Tibial nerve (tissue), 4 donors: ENCODE measurements around the gene DDX1. TPM values are rescaled to one million over a fixed set of nuclear protein-coding genes. Genes with fewer than 3 reads are reported as not detected.

ENCODE experiments used
- DNase-seq, 2 donors: peaks; one replicate each; pipeline ENCODE4 v3.0.0-alpha.2; 2019; ENCODE audit warnings: low spot score in 2 of 2
- H3K27ac ChIP-seq, 4 donors: fragments of 200-600 bp; sonication (generic) in 3 of 4; one replicate each; pipeline ENCODE4 v1.5.1; 2017 to 2019; ENCODE audit warnings: mild to moderate bottlenecking in 1 of 4
- H3K27me3 ChIP-seq, 2 donors: fragments of 200-600 bp; sonication (generic) in 1 of 2; one replicate each; pipeline versions ENCODE4 v1.5.1 to v1.6.0; 2017 to 2019
- H3K36me3 ChIP-seq, 3 donors: fragments of 200-600 bp; sonication (generic); one replicate each; pipeline ENCODE4 v1.5.1; 2018 to 2019
- H3K4me1 ChIP-seq, 4 donors: fragments of 200-600 bp; sonication (generic) in 3 of 4; one replicate each; pipeline ENCODE4 v1.5.1; 2017 to 2019
- H3K4me3 ChIP-seq, 4 donors: fragments of 200-600 bp; sonication (generic) in 3 of 4; one replicate each; pipeline ENCODE4 v1.5.1; 2017 to 2019; ENCODE audit warnings: mild to moderate bottlenecking in 1 of 4, moderate library complexity in 1 of 4
- H3K9me3 ChIP-seq, 4 donors: fragments of 200-600 bp; sonication (generic) in 3 of 4; one replicate each; pipeline ENCODE4 v1.5.1; 2017 to 2019
- EP300 ChIP-seq, 2 donors: sonication (generic); formaldehyde crosslinking; IDR thresholded peaks; one replicate each; pipeline ENCODE4 v1.6.1; 2017; ENCODE audit warnings: antibody characterized with exemption in 2 of 2, mild to moderate bottlenecking in 1 of 2
- POLR2A ChIP-seq, 2 donors: fragments of 450-650 bp; IDR thresholded peaks; one replicate each; pipeline ENCODE4 v1.6.1; 2017; ENCODE audit warnings: antibody characterized with exemption in 2 of 2, mild to moderate bottlenecking in 2 of 2, moderate library complexity in 2 of 2
- WGBS, 2 donors: methylation state at CpG; one replicate each; pipeline ENCODE4 v1.1.5; 2018; 5-methylcytosine and 5-hydroxymethylcytosine counted together
- total RNA-seq, 4 donors: library from RNA; depleted of rRNA; stranded (reverse); fragments of >200 nt; gene quantifications; one replicate each; pipeline ENCODE4 v1.1.0, GENCODE V29; 2016
- TF ChIP-seq, protein P1 (sequence below), 5 experiments: fragments of 200-600 bp in 3 of 5; fragments of 450-650 bp in 2 of 5; sonication (generic) in 3 of 5; IDR thresholded peaks; one replicate each; pipeline ENCODE4 v1.5.1; 2016 to 2019; ENCODE audit warnings: antibody characterized with exemption in 5 of 5, mild to moderate bottlenecking in 3 of 5, moderate library complexity in 2 of 5

The DDX1 gene
- total RNA-seq, 4 donors from 2014 or later = 54.9 to 64.7 (median 57.3) TPM

DNA sequence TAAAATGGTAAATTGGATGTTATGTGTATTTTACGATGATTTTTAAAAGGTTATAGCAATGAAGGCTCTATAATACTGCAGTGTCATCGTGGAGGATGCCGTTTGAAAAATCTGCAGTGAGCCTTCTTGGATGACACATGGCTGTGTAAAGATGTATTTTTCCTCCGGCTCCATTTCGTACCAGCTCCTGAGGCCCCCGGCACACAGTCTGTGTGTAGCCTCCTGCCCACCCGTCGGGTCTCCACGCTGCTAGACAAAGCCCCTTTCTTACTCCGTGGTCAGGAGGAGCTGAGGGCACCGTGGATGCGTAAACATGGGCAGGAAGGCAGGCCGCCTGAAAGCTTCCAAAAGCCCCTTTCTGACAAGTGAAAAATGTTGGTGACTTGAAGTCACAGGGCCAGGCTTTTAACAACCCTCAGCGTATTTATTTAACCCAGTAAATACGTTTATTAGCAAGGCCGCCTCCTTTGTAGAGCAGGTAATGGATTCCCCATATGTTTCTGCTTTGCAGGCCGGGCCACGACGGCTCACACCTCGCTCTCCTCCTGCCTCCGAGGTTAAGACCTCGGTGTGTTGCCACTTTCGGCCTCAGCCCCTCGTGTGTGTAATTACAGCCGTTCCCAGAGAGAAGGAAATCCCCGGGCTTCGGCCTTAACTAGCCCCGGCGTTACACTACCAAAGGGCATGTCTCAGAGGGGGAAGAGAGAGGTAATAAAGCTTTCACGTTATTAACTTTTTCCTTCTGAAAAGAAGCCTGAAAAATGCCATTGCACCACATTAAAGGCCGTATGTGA, 72.8 kb downstream of the DDX1 start:
- Histone ChIP-seq H3K4me1 (peaks cover 0 to 9% (median 2%) of the 10 kb centered on the region in 4 donors), H3K4me3 (no peak overlapping the region), H3K27me3 (peaks cover 0 to 8% of the 10 kb centered on the region in 2 donors), H3K9me3 (no peaks in the 10 kb centered on the region), H3K27ac (no peak overlapping the region), H3K36me3 (no peaks in the 10 kb centered on the region)
- TF ChIP-seq, protein P1, sequence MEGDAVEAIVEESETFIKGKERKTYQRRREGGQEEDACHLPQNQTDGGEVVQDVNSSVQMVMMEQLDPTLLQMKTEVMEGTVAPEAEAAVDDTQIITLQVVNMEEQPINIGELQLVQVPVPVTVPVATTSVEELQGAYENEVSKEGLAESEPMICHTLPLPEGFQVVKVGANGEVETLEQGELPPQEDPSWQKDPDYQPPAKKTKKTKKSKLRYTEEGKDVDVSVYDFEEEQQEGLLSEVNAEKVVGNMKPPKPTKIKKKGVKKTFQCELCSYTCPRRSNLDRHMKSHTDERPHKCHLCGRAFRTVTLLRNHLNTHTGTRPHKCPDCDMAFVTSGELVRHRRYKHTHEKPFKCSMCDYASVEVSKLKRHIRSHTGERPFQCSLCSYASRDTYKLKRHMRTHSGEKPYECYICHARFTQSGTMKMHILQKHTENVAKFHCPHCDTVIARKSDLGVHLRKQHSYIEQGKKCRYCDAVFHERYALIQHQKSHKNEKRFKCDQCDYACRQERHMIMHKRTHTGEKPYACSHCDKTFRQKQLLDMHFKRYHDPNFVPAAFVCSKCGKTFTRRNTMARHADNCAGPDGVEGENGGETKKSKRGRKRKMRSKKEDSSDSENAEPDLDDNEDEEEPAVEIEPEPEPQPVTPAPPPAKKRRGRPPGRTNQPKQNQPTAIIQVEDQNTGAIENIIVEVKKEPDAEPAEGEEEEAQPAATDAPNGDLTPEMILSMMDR (IDR thresholded peaks at IDR 0.05) = no peak
- TF ChIP-seq POLR2A (IDR thresholded peaks at IDR 0.05) (no peak), EP300 (IDR thresholded peaks at IDR 0.05) (no peak)
- 56 to 62% methylated on average over 31 of the region's 31 CpGs for WGBS, 2 donors
- no peak for DNase-seq

DNA sequence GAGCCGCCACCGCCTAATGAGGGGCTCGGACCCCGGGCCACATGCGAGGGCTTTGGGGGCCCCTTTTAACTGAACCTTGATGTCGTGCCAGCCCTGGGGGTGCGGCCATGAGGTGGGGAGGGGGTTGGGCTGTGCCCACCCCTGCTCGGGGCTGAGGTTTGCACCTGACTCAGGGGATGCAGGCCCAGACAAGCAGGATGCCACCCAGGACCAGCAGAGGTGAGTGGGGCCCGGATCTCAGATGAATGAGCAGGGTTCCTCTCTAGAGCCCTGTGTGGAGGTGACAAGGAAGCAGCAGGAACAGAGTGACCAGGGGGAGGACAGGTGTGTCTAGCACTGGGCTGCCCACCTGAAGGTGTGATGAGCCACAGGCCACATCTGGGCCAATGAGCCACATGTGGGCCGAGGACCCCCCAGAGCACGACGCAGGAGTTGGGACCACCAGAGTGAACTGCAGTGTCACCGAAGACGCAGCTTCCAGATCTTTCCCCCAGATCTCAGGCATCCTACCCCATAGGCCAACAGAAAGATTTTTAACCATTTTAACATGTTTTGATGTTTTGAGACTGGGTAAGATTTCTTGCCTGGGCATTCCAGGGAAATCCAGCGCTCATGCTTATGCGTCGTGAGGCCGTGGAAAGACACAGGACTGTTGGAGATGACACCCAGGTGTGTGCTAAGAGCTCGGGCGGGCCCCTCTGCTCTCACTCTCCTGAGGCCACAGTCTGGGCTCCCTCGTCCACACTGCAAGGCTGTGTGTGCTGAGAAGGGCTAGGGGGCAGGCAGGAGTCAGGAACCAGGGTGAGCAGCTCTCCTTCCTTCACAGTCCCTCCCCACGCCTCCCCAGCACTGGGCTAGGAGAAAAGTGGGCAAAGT, 73.6 kb downstream of the DDX1 start:
- peaks cover 0 to 8% of the 10 kb centered on the region in 2 donors for H3K27me3 ChIP-seq
- no peaks in the 10 kb centered on the region for H3K36me3 ChIP-seq
- H3K27ac ChIP-seq = no peak overlapping the region
- peaks cover 0 to 9% (median 2%) of the 10 kb centered on the region in 4 donors for H3K4me1 ChIP-seq
- H3K4me3 ChIP-seq = no peak overlapping the region
- TF ChIP-seq, protein P1 (IDR thresholded peaks at IDR 0.05) = no peak
- TF ChIP-seq EP300 (IDR thresholded peaks at IDR 0.05) (no peak), POLR2A (IDR thresholded peaks at IDR 0.05) (no peak)
- H3K9me3 ChIP-seq = no peaks in the 10 kb centered on the region
- 83 to 85% methylated on average over 18 to 22 of the region's 22 CpGs for WGBS, 2 donors
- DNase-seq = no peak

- 73 to 93% methylated on average over 8 to 9 of the region's 9 CpGs for WGBS, 2 donors
- DNase-seq = no peak
- Histone ChIP-seq H3K27ac (no peak overlapping the region), H3K27me3 (peaks cover 0 to 8% of the 10 kb centered on the region in 2 donors), H3K4me1 (peaks cover 0 to 9% (median 2%) of the 10 kb centered on the region in 4 donors), H3K9me3 (no peaks in the 10 kb centered on the region), H3K36me3 (no peaks in the 10 kb centered on the region), H3K4me3 (no peak overlapping the region)
- TF ChIP-seq, protein P1 (IDR thresholded peaks at IDR 0.05) = no peak
- TF ChIP-seq EP300 (IDR thresholded peaks at IDR 0.05) (no peak), POLR2A (IDR thresholded peaks at IDR 0.05) (no peak)
These were observed 74.3 kb downstream of the DDX1 start for GRCh38 chr2:15665943-15666460.

DNA sequence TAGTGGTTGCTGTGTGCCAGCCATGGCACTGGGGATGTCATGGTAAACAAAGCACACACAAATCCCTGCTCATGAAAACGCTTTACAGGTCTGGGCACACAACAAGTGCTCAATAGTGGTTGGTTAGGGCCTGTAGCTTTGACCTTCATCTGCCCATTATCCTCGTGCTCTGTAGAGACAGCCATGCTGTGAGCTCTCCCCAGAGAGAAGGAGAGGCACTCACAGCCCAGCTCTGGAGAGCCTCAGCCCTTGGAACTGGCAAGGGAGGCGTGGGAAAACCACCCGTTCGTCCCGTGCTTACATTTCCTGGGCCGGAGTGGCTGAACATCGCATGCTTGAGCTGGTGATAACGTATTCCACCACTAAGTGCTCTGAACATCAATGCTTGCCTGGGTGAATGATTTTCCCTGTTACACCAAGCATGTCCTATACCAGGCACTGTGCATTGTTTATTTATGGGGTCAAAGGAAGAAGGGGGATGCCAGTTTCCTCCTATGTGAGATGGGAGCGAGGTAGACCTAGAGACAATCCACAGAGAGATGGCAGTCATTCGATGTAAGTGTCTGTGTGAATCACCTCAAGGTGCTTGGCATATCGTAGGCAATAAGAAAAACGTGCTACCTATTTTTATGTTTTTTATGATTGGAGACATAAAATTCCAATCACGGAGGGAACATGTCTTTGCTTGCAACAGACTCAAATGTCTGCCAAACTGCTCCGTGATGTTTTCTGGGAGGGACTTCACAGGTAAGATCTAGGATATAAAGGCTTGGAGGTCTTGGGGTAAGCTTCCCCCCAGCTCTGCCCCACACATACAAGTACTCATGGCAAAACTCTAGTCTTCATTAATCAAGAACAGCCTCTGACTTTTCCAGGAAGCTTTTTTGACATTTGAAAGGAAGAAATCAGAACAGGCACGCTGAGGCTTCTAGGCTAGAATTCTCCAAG, 75.5 kb downstream of the DDX1 start:
- H3K9me3 ChIP-seq = no peaks in the 10 kb centered on the region
- no peak overlapping the region for H3K27ac ChIP-seq
- H3K36me3 ChIP-seq = no peaks in the 10 kb centered on the region
- no peak for TF ChIP-seq POLR2A (IDR thresholded peaks at IDR 0.05)
- TF ChIP-seq EP300 (IDR thresholded peaks at IDR 0.05) = no peak
- TF ChIP-seq, protein P1 (IDR thresholded peaks at IDR 0.05) = no peak
- peaks cover 0 to 8% of the 10 kb centered on the region in 2 donors for H3K27me3 ChIP-seq
- H3K4me3 ChIP-seq = no peak overlapping the region
- peaks cover 0 to 9% (median 2%) of the 10 kb centered on the region in 4 donors for H3K4me1 ChIP-seq
- 82 to 84% methylated on average over 16 of the region's 16 CpGs for WGBS, 2 donors
- no peak for DNase-seq
